Skin of body (tissue), 2 donors: ENCODE results near the gene ZNF746. TPM values are rescaled to one million over a fixed set of nuclear protein-coding genes. Genes with fewer than 3 reads are reported as not detected.
"Not testable (repeated sequence)": the region's sequence is repeated elsewhere in the genome, so short reads cannot be mapped to it uniquely, and the experiment has no call there.

ENCODE experiments used
- DNase-seq: peaks from one replicate; lab custom pipeline; 2025; lab: John Stamatoyannopoulos, UW
- total RNA-seq: library from RNA; depleted of rRNA; stranded (reverse); fragments of >200 nt; gene quantifications from one replicate; pipeline ENCODE4 v1.2.3, GENCODE V29; 2014

Gene ZNF746
- 9.3 TPM for total RNA-seq

DNA sequence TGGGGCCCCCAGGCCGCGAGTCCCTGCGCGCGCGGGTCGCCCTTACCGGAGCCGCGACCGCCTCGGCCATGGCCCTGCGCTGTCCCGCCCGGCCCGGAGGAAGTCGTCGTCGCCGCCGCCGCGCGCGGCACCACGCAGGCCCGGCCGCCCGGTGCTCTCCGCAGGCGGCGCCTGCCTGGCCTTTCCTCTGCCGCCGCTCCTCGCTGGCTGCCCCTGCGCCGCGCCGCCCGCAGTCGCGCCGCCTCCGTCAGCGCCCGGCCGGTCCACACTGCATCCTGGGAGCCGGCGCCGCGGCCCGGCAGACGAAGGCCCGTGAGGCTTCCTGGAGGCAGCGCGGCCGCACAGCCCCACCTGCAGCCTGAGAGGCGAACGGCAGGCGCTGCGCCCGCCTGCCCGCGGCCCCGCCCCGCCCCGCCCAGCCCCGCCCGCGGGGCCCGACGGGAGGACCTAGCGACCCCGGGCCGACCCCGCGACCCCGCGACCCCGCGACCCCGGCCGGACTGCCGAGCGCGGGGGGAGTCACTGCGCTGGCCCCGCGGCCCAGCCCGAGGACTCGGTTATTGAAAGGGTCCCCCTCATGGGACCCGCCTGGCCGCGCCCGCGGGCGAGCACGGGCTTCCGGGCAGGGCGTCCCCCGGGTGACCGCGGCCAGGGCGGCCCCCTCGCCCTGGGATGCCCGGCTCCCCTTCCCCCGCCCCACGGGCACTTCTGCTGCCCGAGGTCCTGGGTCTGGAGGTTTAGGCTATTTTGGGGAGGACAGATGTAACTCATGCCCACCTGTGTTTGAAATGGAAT is at the start of gene ZNF746:
TSS of gene ZNF746 (minus strand) at position 343 of the 795 bp plus-strand sequence. CDS start at position 70, 273 bp downstream.
- DNase-seq, result peak; percentile 39

DNA sequence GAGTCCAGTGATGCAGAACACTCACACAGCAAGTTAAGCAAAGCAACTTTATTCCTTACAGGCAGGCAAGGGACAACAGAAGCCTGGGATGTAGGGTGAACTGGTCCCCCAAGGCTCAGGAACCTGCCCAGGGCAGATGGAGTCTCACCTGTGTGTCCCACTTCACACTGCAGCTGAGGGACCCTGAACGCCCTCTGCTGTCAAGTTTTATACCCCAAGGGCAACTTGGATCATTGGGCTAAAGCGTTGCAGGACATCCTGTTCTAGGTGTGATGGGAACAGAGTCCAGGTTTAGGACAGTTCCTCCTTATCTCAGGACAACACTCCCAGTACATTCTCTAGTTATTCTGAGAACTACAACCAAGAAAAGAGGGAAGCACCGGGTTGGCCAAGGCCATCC is 49.5 kb upstream of the ZNF746 start:
- no peak for DNase-seq

DNA sequence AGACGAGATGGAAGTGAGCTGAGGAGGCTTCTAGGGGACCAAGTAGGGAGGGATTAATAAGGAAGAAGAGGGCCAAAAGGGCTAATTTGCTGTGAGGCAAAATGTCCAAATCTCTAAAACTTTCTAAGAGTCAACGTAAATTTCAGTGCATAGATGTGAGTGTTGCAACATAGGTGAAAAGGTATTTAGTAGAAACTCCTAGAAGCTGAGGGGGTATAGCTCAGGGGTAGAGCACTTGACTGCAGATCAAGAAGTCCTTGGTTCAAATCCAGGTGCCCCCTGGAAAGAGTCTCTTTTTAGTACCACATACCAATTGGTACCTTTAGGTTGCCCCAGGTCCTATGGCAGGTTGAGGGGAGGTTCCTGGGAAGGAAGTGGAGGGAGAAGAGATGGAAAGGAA is 48.7 kb upstream of the ZNF746 start:
- DNase-seq, result no peak

DNA sequence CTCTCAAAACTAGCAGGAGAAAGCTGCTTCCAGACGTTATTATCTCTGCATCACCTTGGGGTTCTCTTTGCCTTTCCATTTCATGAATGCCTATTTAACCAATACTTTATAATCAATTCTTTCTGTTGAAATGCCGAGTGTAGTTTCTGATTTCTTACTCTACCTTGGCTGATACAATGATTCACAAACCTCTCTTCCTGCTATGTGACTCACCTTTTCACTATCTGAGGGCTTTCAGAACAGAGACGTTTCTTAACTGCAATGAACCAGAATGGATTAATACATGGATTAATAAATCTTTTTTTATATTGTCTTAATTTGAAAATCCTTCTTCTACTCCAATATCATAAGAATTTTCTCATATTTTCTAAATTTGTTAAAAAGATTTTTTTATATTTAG is 46.4 kb upstream of the ZNF746 start:
- no peak for DNase-seq

DNA sequence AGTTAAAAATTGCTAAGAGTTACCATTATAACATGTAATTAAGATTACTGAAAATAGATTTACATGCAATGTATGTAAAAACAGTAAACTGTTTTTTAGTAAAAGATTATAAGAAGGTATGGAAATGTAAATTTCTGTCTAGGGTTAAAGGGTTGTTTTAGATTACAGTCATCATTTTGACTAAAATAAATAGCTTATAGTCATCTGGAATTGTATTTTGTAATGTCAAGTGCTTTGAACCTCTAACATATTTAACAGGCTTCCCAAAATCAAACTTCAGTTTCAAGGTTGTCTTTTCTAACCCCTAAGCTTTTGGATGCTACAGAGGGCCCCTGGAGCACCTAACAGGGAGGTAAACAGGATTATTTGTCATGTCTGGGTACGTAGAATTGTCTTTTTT is 35.0 kb upstream of the ZNF746 start:
- DNase-seq, result no peak

DNA sequence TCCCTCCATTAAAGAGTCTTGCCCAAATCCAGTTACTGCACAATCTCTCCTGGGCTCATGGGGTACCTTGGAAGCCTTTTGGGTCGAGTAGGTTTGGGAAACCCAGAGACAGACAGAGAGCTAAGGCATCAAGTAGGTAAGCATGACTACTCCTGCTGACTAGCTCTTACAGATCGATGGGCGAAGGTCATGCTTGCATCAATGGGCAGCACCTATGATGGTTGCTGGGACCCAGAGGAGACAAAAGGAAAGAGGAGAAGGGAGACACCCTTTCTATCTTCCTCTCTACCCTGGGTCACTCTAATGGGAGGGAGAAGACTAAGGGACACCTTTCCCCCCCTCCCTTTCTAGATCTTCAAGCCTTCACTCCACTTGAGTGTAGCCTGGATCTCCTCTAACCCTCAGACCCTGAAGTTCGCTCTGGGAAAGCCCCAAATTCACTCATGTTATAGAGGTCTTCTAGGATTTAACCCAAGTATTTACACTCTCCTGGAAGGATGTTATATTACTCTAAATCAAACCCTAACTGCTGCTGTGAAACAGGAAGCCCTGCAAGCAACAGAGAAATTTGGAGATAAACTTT is 31.6 kb upstream of the ZNF746 start:
- DNase-seq, result no peak

DNA sequence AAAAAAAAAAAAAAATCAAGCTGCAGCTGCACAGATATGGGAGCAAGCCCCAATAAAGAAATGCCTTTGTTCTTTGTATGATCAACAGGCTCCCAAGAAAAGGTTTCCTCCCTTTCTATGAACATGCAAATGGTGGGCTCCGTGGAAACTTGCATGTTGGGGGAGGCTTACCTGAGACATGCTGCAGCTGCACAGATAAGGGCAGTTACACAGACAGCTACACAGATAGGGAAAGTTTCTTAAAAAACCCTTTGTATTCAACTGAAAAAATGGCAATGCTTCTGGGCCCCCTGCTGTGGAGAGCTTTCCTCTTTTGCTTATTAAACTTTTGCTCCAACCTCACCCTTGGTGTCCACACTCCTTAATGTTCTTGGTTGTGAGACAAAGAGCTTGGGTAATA is 29.8 kb upstream of the ZNF746 start:
- no peak for DNase-seq

DNA sequence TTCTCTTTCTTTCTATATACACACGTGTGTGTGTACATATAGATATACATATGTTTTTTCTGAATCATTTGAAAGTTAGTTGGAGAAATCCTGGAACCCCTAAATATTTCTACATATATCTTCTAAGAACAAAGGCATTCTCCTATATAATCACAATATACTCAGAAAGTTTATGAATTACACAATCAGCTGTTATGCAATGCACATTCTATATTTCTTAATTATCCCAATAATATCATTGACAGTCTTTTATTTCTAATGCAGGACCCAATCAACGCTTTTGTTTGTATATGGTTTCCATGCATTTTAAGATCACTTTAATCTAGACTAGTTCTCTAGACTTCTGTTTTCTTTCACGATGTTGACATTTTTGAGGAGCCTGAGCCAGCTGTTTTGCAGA is 27.7 kb upstream of the ZNF746 start:
- no peak for DNase-seq

DNA sequence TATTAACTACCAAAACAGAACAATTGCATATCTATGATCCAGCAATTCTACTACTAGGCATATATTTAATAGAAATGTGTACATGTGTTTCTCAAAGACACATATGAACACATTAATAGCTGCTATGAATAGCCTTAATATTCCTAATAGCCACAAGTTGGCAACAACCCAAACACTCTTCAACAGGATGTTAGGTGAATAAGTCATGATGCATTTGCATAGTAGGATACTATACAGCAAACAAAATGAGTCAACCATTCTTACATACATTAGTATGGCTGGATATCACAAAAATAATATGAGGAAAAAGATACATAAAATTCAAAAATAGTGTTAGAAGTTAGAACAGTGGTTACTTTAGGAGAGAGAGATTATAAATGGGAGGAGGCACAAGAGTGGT is 26.8 kb upstream of the ZNF746 start:
- DNase-seq, result no peak

DNA sequence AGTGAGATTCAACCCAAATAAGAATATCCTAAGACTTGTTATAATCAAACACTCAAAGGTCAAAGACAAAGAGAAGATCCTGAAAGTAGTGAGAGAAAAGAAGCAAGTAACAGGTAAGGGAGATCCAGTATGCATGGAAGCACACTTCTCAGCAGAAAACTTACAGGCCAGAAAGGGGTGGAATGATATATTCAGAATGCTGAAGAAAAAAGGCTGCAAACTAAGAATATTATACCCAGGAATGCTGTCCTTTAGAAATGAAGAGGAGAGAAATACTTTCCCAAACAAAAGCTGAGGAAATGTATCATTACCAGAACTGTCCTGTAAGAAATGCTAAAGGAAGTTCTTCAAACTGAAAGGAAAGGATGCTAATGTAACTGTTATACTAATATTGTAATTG is 12.6 kb upstream of the ZNF746 start:
- no peak for DNase-seq

DNA sequence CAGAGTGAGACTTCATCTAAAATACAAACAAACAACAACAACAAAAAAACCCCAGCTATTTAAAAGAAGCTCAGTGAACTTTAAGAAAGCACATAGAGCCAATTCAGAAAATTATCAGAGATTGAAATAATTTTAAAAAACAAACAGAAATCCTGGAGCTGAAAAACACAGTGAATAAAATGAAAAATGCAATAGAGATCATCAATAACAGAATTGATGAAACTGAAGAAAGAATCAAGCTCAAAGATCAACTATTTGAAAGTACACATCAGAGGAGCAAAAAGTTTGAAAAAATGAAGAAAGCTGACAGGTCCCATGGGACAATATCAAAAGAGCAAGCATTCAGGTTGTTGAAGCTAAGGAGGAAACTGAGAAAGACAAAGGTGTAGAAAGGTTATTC is 12.2 kb upstream of the ZNF746 start:
- no peak for DNase-seq

DNA sequence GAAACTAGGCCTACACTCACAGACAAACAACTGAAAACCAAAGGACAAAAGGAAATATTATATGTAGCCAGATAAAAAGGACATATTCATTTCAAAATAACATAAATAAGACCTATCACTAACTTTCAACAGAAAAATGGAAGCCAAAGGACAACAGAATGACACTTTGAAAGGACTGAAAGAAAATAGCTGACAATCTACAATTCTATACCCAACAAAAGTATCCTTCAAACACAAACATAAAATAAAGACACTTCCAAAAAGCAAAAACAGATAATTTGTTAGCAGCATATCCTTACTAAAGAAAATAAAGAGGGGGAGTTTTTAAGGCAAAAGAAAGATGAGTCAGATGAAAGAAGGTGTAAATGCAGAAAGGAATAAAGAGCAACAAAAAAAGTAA is 7.9 kb upstream of the ZNF746 start:
- no peak for DNase-seq

DNA sequence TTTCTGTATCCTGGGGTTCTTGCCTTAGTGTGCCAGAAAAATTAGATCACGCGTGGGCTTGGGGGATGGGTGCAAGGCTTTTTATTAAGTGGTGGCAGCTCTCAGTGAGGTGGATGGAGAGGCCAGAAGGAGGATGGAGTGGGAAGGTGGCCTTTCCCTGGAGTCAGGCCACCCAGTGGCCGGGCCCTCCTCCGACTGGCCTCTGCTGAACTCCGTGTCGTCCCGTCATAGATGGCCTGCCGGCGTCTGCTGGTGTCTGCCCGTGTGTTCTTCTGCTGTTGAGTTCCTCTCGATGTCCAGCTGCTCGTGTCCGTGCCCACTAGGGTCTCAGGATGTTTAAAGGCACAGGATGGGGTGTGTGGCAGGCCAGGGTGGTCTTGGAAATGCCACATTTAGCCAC is 4.0 kb upstream of the ZNF746 start:
- DNase-seq, result no peak

DNA sequence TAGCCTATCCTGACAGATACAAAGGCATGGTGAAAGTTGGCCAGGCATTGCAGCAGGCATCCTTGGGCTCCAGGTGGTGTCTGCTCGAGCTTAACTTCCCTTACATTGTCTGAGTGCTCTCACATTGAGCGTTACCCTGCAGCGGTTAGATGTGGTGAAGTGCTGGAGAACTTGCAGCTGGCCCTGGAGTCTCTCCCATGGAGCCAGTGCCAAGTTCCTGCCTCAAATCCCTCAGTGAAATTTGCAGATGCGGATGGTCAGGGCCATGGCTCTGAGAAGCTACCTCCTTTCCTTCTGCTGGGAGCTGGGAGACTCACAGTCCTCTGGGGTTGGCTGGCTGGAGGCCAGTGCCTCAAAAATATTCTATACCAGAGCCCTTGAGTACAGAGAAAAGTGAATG is 3.3 kb upstream of the ZNF746 start:
- no peak for DNase-seq

DNA sequence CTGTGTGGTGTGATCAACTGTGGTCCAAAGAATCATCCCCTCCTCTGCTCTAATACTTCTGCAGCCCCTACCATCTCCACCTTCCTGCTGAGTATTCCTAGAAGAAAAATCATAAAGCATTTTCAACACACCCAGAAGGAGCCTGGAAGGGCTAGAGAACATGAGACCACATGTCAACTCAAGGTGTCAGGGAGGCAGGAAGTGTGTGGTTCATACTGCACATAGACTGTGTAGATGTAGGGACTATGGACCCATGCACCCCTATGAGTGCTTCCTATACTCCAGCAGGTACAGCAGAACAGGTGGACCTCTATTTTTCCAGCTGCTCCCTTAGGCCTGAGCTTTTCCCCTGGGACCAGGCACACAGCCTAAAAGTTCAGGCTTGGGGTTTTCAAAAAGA is 2.6 kb upstream of the ZNF746 start:
- no peak for DNase-seq

DNA sequence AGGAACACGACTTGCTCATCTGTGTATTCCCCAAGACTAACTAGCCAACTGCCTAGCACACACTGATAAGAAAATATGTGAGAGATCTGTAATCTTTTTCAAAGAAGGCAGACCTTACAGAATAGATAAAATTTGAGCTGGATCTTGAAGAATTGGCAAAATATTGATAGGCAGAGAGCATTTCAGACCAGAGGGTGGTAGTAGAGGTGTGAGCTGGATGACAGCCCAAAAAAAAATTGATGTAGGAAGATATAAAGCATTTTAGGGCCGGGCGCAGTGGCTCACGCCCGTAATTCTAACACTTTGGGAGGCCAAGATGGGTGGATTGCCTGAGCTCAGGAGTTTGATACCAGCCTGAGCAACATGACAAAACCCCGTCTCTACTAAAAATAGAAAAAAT is 1.2 kb upstream of the ZNF746 start:
- no peak for DNase-seq

DNA sequence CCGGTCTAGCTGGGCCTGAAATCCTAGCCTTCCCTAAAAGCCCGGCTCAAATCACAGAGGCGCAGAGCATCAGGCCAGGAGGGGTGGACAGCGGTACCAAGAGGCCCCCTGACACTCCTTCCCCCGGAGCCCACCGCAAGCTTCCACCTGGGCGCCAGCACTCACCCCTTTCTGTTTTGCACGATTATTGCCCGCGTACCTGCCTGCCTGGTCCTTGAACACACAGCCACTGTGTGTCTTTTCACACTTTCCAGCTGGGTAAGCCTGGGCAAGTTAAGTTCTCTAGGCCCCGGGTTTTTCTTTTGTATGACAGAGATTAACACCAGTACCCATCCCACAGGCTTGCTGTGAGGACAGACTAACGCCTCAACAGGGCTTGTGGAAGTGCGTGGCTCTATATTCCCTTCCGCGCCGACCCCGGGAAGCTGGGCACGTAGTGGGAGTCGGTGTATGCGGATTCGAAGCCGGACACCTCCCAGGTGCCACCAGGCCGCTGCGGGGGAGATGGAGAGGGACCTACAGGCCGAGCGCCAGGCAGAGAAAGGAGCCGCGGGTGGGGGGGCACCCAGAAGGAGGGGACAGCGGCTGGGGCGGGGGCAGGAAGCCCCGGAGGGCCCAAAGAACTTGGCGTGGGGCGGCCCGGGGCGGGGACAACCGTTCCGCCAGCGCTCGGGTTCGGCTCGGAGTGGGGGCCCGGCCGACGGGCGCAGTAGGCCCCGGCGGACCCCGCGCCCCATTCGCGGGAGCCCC is 792 bp downstream of the ZNF746 start:
- no peak for DNase-seq

DNA sequence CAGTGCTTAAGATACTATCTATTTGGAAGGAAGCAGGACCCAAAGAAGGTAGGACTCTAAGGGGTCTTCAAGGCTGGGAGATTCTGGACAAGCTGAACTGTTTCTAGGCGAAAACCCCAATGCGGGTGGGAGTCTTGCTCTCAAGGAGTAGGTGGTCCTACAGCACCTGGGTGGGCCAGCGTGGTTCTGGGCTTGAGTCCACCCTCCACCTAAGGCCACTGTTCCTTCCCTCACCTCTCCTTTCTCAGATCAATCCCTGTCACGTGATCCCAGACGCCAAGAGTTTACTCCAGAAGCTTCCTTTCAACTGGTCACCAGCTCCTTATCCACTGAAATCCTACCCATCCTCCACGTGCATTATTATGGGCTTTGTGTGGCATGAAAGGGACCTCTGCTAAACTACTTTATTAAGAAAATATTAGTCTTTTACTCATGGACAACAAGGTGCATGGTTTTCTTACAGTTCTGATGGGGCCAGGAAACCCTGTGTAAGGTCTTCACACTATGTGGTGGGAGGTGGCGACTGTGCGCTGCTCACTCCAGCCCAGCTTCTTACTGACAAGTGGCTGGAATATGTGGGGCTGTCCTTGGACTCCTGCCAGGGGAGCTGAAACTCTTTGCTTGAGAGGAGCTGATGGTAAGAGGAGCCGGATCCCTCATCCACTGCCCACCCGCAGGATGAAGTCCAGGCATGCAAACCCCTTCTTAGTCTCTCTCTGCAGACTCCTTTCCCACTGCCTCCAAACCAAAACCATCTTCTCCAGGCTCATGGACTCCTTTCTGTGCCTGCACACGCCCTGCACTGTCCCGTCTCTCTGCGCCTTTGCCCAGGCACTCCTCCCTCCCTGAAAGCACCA is 1.6 kb downstream of the ZNF746 start:
- peak; percentile 45 for DNase-seq

DNA sequence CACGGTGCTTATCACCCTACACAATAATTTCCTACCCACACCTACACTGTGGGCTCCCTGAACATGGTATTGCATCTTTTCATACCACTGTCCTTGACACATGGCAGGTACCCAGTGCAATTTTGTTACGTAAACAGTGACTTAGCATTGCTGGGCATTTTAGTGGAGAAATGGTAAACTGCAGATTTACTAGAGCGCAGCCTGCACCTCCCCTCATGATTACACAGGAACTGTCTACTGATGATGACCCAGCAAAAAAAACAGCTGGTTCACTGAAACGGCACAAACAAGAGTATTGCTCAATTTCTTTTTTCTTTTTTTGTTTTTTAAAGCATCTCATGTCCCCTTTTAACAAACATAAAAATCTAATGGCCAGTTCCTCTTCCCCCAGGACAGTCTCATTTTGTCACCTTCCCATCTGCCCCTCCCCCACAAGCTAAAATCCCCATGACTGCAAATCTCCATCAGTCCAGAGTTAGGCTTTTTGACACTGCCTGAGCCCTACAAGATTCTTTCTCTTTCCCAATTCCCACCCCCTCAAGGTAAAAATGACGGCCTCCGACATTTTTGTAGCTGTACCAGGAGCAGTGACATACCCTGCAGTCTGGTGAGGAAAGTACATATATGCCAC is 2.8 kb downstream of the ZNF746 start:
- no peak for DNase-seq

DNA sequence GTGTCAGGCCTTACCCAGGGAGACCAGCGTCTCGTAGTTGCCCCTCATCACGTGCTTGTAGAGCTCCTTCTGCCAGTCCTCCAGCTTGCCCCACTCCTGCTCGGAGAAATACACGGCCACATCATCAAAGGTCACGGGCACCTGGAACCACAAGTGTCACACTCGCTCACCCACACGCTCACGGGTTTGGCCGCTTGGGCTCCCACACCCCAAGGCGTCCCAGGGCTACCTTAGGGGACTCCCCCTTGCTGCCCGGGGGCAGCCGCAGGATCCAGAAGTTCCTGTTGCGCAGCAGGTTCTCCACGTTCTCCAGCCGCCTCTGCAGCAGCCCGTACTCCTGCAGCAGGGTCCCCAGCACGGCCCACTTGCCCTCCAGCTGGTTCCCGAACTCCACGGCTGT is 3.6 kb downstream of the ZNF746 start:
- DNase-seq, result not testable (repeated sequence)

DNA sequence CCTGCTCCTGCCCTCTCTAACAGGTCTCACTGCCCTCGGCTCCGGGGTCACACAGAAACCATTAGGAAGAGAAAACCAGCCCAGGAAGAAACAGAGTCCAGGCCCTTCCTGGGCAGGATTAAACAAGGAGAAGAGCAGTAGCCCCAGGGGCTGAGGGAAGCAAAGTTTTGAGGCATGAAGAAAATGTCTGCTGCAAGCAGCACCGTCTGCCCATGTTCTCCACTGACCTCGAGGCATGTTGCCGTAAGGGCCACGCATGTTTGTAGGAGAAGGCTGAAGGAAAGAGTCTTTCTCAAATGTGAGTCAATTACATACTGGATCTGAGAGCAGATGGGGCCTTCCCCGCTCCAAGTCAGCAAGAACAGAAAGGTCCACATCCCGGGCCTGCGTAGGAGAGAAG is 4.2 kb downstream of the ZNF746 start:
- DNase-seq, result no peak
